ENCODE data around the gene RAPGEF2.

DNA sequence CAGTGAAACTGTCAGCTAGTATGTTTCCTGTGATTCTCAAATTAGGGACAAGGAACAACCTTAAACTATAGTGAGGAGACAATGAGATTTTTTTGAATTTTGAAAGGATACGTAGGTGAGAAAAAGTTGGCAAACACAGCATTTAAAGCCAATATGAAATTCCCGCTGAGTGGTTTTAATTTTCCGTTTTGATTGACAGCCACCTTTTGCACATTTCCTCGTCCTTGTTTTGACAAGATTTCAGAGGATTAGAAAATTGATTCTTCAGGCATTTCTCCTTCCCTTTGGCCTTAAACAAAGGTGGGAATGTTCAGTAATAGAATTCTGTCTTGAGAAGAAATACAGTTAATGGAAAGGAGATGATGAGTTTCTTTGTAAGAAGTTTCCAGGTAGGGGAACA, 52.2 kb downstream of the RAPGEF2 start:
- TF ChIP-seq, protein P1, sequence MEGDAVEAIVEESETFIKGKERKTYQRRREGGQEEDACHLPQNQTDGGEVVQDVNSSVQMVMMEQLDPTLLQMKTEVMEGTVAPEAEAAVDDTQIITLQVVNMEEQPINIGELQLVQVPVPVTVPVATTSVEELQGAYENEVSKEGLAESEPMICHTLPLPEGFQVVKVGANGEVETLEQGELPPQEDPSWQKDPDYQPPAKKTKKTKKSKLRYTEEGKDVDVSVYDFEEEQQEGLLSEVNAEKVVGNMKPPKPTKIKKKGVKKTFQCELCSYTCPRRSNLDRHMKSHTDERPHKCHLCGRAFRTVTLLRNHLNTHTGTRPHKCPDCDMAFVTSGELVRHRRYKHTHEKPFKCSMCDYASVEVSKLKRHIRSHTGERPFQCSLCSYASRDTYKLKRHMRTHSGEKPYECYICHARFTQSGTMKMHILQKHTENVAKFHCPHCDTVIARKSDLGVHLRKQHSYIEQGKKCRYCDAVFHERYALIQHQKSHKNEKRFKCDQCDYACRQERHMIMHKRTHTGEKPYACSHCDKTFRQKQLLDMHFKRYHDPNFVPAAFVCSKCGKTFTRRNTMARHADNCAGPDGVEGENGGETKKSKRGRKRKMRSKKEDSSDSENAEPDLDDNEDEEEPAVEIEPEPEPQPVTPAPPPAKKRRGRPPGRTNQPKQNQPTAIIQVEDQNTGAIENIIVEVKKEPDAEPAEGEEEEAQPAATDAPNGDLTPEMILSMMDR (IDR thresholded peaks at IDR 0.05; ENCODE audit: poor library complexity): no peak
- TF ChIP-seq EZH2phosphoT487 (IDR thresholded peaks at IDR 0.05; ENCODE audit: low read depth, severe bottlenecking, unreplicated experiment) (no peak), EZH2 (IDR thresholded peaks at IDR 0.05; ENCODE audit: borderline replicate concordance) (no peak)

All from hepatocyte (in vitro differentiated cells).